HG03520 (cell line): ENCODE results near the gene FAM161A.
"Not testable (repeated sequence)": the region's sequence is repeated elsewhere in the genome, so short reads cannot be mapped to it uniquely, and the experiment has no call there.

ENCODE experiments used
- ATAC-seq: cut with Tn5 transposase; IDR thresholded peaks from one replicate; pipeline ENCODE4 v1.9.1; 2021; ENCODE audit warnings: mild to moderate bottlenecking, moderate library complexity; ENCODE audit not compliant: unreplicated experiment

FAM161A gene

GRCh38 chr2:61853847-61854563 lies at the start of gene FAM161A:
FAM161A (minus strand) TSS chr2:61854060; CDS start chr2:61854041, 19 bp downstream.
- ATAC-seq: peak; percentile 66

- ATAC-seq: no peak
Observed at GRCh38 chr2:61900281-61900680, 46.4 kb upstream of the FAM161A start.

GRCh38 chr2:61898810-61899209 lies 45.0 kb upstream of the FAM161A start:
- ATAC-seq: no peak

- ATAC-seq: peak; percentile 68
Observed at GRCh38 chr2:61888267-61889055, 34.6 kb upstream of the FAM161A start, which contains the start of gene CCT4. CCT4 (minus strand) TSS chr2:61888656; CDS start chr2:61888507, 149 bp downstream.

- ATAC-seq: peak; percentile 2
Observed at GRCh38 chr2:61887717-61888266, 33.9 kb upstream of the FAM161A start.

- no peak for ATAC-seq
Observed at GRCh38 chr2:61885896-61886603, 32.2 kb upstream of the FAM161A start.

GRCh38 chr2:61882850-61883249 lies 29.0 kb upstream of the FAM161A start:
- no peak for ATAC-seq

- not testable (repeated sequence) for ATAC-seq
Observed at GRCh38 chr2:61879351-61879750, 25.5 kb upstream of the FAM161A start.

- no peak for ATAC-seq
Observed at GRCh38 chr2:61878761-61879160, 24.9 kb upstream of the FAM161A start.

GRCh38 chr2:61877571-61878245 lies 23.8 kb upstream of the FAM161A start:
- ATAC-seq: no peak

- ATAC-seq: no peak
Observed at GRCh38 chr2:61876400-61876799, 22.5 kb upstream of the FAM161A start.

GRCh38 chr2:61866482-61867089 lies 12.7 kb upstream of the FAM161A start:
- not testable (repeated sequence) for ATAC-seq

GRCh38 chr2:61862085-61862484 lies 8.2 kb upstream of the FAM161A start:
- no peak for ATAC-seq

- ATAC-seq: no peak
Observed at GRCh38 chr2:61857224-61857623, 3.4 kb upstream of the FAM161A start.

GRCh38 chr2:61855318-61855613 lies 1.4 kb upstream of the FAM161A start:
- ATAC-seq: no peak

GRCh38 chr2:61854564-61855317 lies 881 bp upstream of the FAM161A start:
- peak; percentile 87 for ATAC-seq

- peak; percentile 44 for ATAC-seq
Observed at GRCh38 chr2:61853086-61853846, 594 bp downstream of the FAM161A start.

GRCh38 chr2:61851270-61851669 lies 2.6 kb downstream of the FAM161A start:
- not testable (repeated sequence) for ATAC-seq

GRCh38 chr2:61845320-61845719 lies 8.5 kb downstream of the FAM161A start:
- no peak for ATAC-seq
